ENCODE data around the gene ATP8A2. TPM values are rescaled to one million over a fixed set of nuclear protein-coding genes. Genes with fewer than 3 reads are reported as not detected.

ATP8A2 gene
- total and polyA plus RNA-seq, 10 of the 15 experiments (the other 5 are each of a cell fraction or from before 2014, with no cell fraction given) = 0.01 to 0.04 (median 0.04) TPM; not detected in 7

GRCh38 chr13:25440061-25440460 lies 68.3 kb downstream of the ATP8A2 start:
- no peak for ATAC-seq
- FAIRE-seq = no peak
- RAD21 ChIA-PET (ENCODE audit: unreplicated experiment) = no interaction called here
- SMC1A ChIA-PET (ENCODE audit: uncharacterized antibody, unreplicated experiment) = no interaction called here
- BruUV-seq (replicated peaks) = no TSS peak
- Histone ChIP-seq H3K4me3 (no peak overlapping the region), H3K79me2 (ENCODE audit: control insufficient read depth, insufficient read depth, low read length) (no peaks in the 10 kb centered on the region), H3K27me3 (replicated peaks in 1 of 2; ENCODE audit: control insufficient read depth in 2 of 2, insufficient read depth in 2 of 2, low read length in 1 of 2) (no peaks in the 10 kb centered on the region; a peak in 3 of 4 replicates), H3K4me2 (ENCODE audit: control insufficient read depth, insufficient read depth) (no peak overlapping the region), H3K27ac (ENCODE audit: control insufficient read depth, insufficient read depth) (no peak overlapping the region), H3K9me3 (replicated peaks; ENCODE audit: control insufficient read depth, insufficient read depth, low read length) (no peaks in the 10 kb centered on the region), H3K9ac (ENCODE audit: control insufficient read depth, insufficient read depth, low read length) (no peak overlapping the region), H3K4me1 (ENCODE audit: control insufficient read depth, insufficient read depth, low read length) (no peaks in the 10 kb centered on the region), H4K20me1 (ENCODE audit: control insufficient read depth, insufficient read depth) (no peaks in the 10 kb centered on the region), H2AFZ (ENCODE audit: control insufficient read depth, low read depth, low read length) (no peak overlapping the region), H3K36me3 (ENCODE audit: control insufficient read depth in 2 of 2, insufficient read depth in 2 of 2, low read length in 1 of 2) (no peaks in the 10 kb centered on the region)
- POLR2A ChIA-PET = no interaction called here
- CTCF ChIA-PET = no interaction called here
- intact Hi-C loops (cut with micrococcal nuclease; ENCODE audit: unreplicated experiment) (no loop called here), in situ Hi-C loops (cut with MboI) (no loop called here)
- 9% methylated on average over 4 of the region's 4 CpGs for WGBS (ENCODE audit: insufficient coverage, insufficient replicate concordance, low lambda C conversion rate, missing lambda C conversion rate)
- DNase-seq (ENCODE audit: low read depth, low spot score) = no peak
- TF ChIP-seq E4F1 (IDR thresholded peaks at IDR 0.05; ENCODE audit: borderline replicate concordance, partially characterized antibody) = no peak
- no peak for TF ChIP-seq NRF1 (conservative IDR thresholded peaks at IDR 0.05; ENCODE audit: low read depth, low read length)
- TF ChIP-seq RB1 (IDR thresholded peaks at IDR 0.05; ENCODE audit: borderline replicate concordance) = no peak
- no peak for TF ChIP-seq GABPA (IDR thresholded peaks at IDR 0.05; ENCODE audit: low read depth)
- no peak for TF ChIP-seq BRCA1 (IDR thresholded peaks at IDR 0.05; ENCODE audit: low read depth, low read length)
- TF ChIP-seq SPI1 (IDR thresholded peaks at IDR 0.05; ENCODE audit: borderline replicate concordance, insufficient read depth, low read depth, low read length) = no peak
- no peak for TF ChIP-seq CHD2 (IDR thresholded peaks at IDR 0.05; ENCODE audit: borderline replicate concordance, low read depth, low read length)
- TF ChIP-seq RUNX3 (IDR thresholded peaks at IDR 0.05; ENCODE audit: low read length) = no peak
- TF ChIP-seq POLR2A (IDR thresholded peaks at IDR 0.05; ENCODE audit: low read depth, low read length) = no peak
- no peak for TF ChIP-seq IRF4 (IDR thresholded peaks at IDR 0.05; ENCODE audit: low read depth, low read length)
- no peak for TF ChIP-seq BMI1 (IDR thresholded peaks at IDR 0.05; ENCODE audit: borderline replicate concordance)
- no peak for TF ChIP-seq NFIC (IDR thresholded peaks at IDR 0.05; ENCODE audit: low read depth, low read length)
- no peak for TF ChIP-seq ZNF687 (IDR thresholded peaks at IDR 0.05)
- TF ChIP-seq EP300 (IDR thresholded peaks at IDR 0.05; ENCODE audit: borderline replicate concordance in 1 of 2, control insufficient read depth in 1 of 2, low read depth in 2 of 2, low read length in 2 of 2) = no peak
- TF ChIP-seq SKIL (IDR thresholded peaks at IDR 0.05; ENCODE audit: low read depth, poor library complexity, severe bottlenecking) = no peak

Measured in GM12878 (cell line).